IMR-90 (cell line): ENCODE results near the gene FES. TPM values are rescaled to one million over a fixed set of nuclear protein-coding genes. Genes with fewer than 3 reads are reported as not detected.
A peak's percentile ranks its signal among the peaks of the same experiment; 100 is the strongest.

Source experiments
- ATAC-seq: fragments of 200-7000 bp; cut with Tn5 transposase; 2 replicates; pipeline ENCODE4 v1.9.1; 2020; ENCODE audit warnings: low read depth, mild to moderate bottlenecking, moderate library complexity
- BruUV-seq: library from RNA; stranded (reverse); fragments of 400-500 nt; replicated peaks from 2 replicates; lab custom pipeline; 2021; lab: Mats Ljungman, UMichigan
- CTCF ChIA-PET: fragments of 300-600 bp; formaldehyde crosslinking; extraction: SDS; loops from one replicate; lab custom pipeline; 2021; ENCODE audit warnings: antibody characterized with exemption; lab: Yijun Ruan, JAX
- POLR2A ChIA-PET: fragments of 300-600 bp; sonication (Branson Sonifier 250); formaldehyde crosslinking; loops from one replicate; lab custom pipeline; 2022; ENCODE audit warnings: antibody characterized with exemption; ENCODE audit not compliant: unreplicated experiment; lab: Charles Lee
- DNase-seq: peaks from one replicate; pipeline ENCODE4 v3.0.0; 2013
- H2AFZ ChIP-seq: replicated peaks from 2 replicates; pipeline ENCODE3; 2013; ENCODE audit warnings: low read length, mild to moderate bottlenecking; ENCODE audit not compliant: poor library complexity
- H2AK5ac ChIP-seq: 2 replicates; pipeline ENCODE4 v1.6.1; 2013; ENCODE audit warnings: low read depth, low read length, inconsistent platforms
- H2AK9ac ChIP-seq: replicated peaks from 2 replicates; pipeline ENCODE3; 2013; ENCODE audit warnings: mild to moderate bottlenecking, low read depth, low read length, moderate library complexity; ENCODE audit not compliant: poor library complexity
- H2BK120ac ChIP-seq: 2 replicates; pipeline ENCODE4 v1.6.1; 2013; ENCODE audit warnings: low read depth, low read length, inconsistent platforms
- H2BK15ac ChIP-seq: 3 replicates; pipeline ENCODE4 v1.6.1; 2013; ENCODE audit warnings: low read depth, low read length, inconsistent platforms
- H2BK20ac ChIP-seq: 2 replicates; pipeline ENCODE4 v1.6.1; 2013; ENCODE audit warnings: low read depth, mild to moderate bottlenecking, inconsistent platforms, low read length, moderate library complexity
- H2BK5ac ChIP-seq: 2 replicates; pipeline ENCODE4 v1.6.1; 2013; ENCODE audit warnings: mild to moderate bottlenecking, low read depth, low read length, inconsistent platforms; ENCODE audit not compliant: poor library complexity, severe bottlenecking
- H3K14ac ChIP-seq: replicated peaks from 2 replicates; pipeline ENCODE4 v1.6.1; 2013; ENCODE audit warnings: low read depth, low read length, inconsistent platforms
- H3K18ac ChIP-seq: 2 replicates; pipeline ENCODE4 v1.6.1; 2013; ENCODE audit warnings: low read depth, low read length, control low read depth
- H3K23ac ChIP-seq: 2 replicates; pipeline ENCODE4 v1.6.1; 2013; ENCODE audit warnings: low read depth, low read length, inconsistent platforms
- H3K27ac ChIP-seq: 2 replicates; pipeline ENCODE4 v1.5.1; 2013; ENCODE audit warnings: mild to moderate bottlenecking, control low read depth, low read length; ENCODE audit not compliant: insufficient read depth
- H3K27me3 ChIP-seq: 2 replicates; pipeline ENCODE4 v1.6.1; 2013; ENCODE audit warnings: low read length; ENCODE audit not compliant: control insufficient read depth, insufficient read depth
- H3K36me3 ChIP-seq: 2 replicates; pipeline ENCODE4 v1.6.1; 2013; ENCODE audit warnings: low read length, mixed read lengths; ENCODE audit not compliant: control insufficient read depth, insufficient read depth
- H3K4ac ChIP-seq: 2 replicates; pipeline ENCODE4 v1.6.1; 2013; ENCODE audit warnings: low read depth, low read length, inconsistent platforms
- H3K4me1 ChIP-seq: 2 replicates; pipeline ENCODE4 v1.6.1; 2013; ENCODE audit warnings: low read length, mixed read lengths; ENCODE audit not compliant: control insufficient read depth, insufficient read depth
- H3K4me2 ChIP-seq: 2 replicates; pipeline ENCODE4 v1.6.1; 2013; ENCODE audit warnings: low read depth, mild to moderate bottlenecking, control low read depth, low read length, moderate library complexity
- H3K4me3 ChIP-seq: 2 replicates; pipeline ENCODE4 v1.5.1; 2013; ENCODE audit warnings: low read depth, mild to moderate bottlenecking, control low read depth, low read length, moderate library complexity; ENCODE audit not compliant: insufficient read depth
- H3K56ac ChIP-seq: 2 replicates; pipeline ENCODE4 v1.6.1; 2013; ENCODE audit warnings: low read length, inconsistent platforms; ENCODE audit not compliant: insufficient read depth; ENCODE audit errors: extremely low read depth
- H3K79me1 ChIP-seq, 2 experiments: 2 replicates each; pipeline ENCODE4 v1.6.1; 2013; ENCODE audit warnings: low read length in 2 of 2, inconsistent platforms in 1 of 2, low read depth in 1 of 2
- H3K9ac ChIP-seq: 2 replicates; pipeline ENCODE4 v1.6.1; 2013; ENCODE audit warnings: low read depth, low read length, control low read depth
- H3K9me1 ChIP-seq: 2 replicates; pipeline ENCODE4 v1.6.1; 2013; ENCODE audit warnings: low read length, inconsistent platforms; ENCODE audit not compliant: insufficient read depth
- H3K9me3 ChIP-seq: 2 replicates; pipeline ENCODE4 v1.6.1; 2013; ENCODE audit warnings: low read length; ENCODE audit not compliant: control insufficient read depth, insufficient read depth
- H4K20me1 ChIP-seq: 2 replicates; pipeline ENCODE4 v1.6.1; 2013; ENCODE audit warnings: low read length, inconsistent platforms; ENCODE audit not compliant: insufficient read depth
- H4K5ac ChIP-seq: 2 replicates; pipeline ENCODE4 v1.6.1; 2013; ENCODE audit warnings: mild to moderate bottlenecking, low read depth, low read length, control low read depth
- H4K8ac ChIP-seq, 2 experiments: 2 replicates each; pipeline ENCODE4 v1.6.1; 2013; ENCODE audit warnings: low read depth in 2 of 2, low read length in 2 of 2, control low read depth in 1 of 2, inconsistent platforms in 1 of 2
- H4K91ac ChIP-seq: 2 replicates; pipeline ENCODE4 v1.6.1; 2013; ENCODE audit warnings: low read depth, low read length, inconsistent platforms; ENCODE audit not compliant: insufficient read depth
- BHLHE40 ChIP-seq: fragments of 150-350 bp; IDR thresholded peaks from 2 replicates; pipeline ENCODE4 v1.6.1; 2016; ENCODE audit warnings: mild to moderate bottlenecking, low read depth, low read length
- CEBPB ChIP-seq: IDR thresholded peaks from 2 replicates; pipeline ENCODE4 v1.6.1; 2012; ENCODE audit warnings: low read depth, low read length, improper control_type of control experiment
- CHD1 ChIP-seq: IDR thresholded peaks from 2 replicates; pipeline ENCODE4 v1.6.1; 2012; ENCODE audit warnings: low read depth, low read length, improper control_type of control experiment
- FOS ChIP-seq: fragments of 150-350 bp; IDR thresholded peaks from 2 replicates; pipeline ENCODE4 v1.6.1; 2016; ENCODE audit warnings: low read depth, low read length
- MAZ ChIP-seq: IDR thresholded peaks from 2 replicates; pipeline ENCODE4 v1.6.1; 2012; ENCODE audit warnings: low read depth, mild to moderate bottlenecking, low read length, improper control_type of control experiment, moderate library complexity, borderline replicate concordance
- MXI1 ChIP-seq: IDR thresholded peaks from 2 replicates; pipeline ENCODE4 v1.6.1; 2012; ENCODE audit warnings: low read depth, mild to moderate bottlenecking, low read length, moderate library complexity, borderline replicate concordance
- NFE2L2 ChIP-seq: fragments of 150-350 bp; IDR thresholded peaks from 2 replicates; pipeline ENCODE4 v1.6.1; 2016; ENCODE audit warnings: low read depth, mild to moderate bottlenecking, low read length
- POLR2A ChIP-seq: IDR thresholded peaks from 2 replicates; pipeline ENCODE4 v1.6.1; 2012; ENCODE audit warnings: mild to moderate bottlenecking, low read depth, low read length
- RAD21 ChIP-seq: IDR thresholded peaks from 2 replicates; pipeline ENCODE4 v1.6.1; 2012; ENCODE audit warnings: low read length, improper control_type of control experiment
- RCOR1 ChIP-seq: IDR thresholded peaks from 2 replicates; pipeline ENCODE4 v1.6.1; 2012; ENCODE audit warnings: mild to moderate bottlenecking, low read length, improper control_type of control experiment; ENCODE audit not compliant: insufficient replicate concordance
- RFX5 ChIP-seq: IDR thresholded peaks from 2 replicates; pipeline ENCODE4 v1.8.0; 2012; ENCODE audit warnings: low read depth, mild to moderate bottlenecking, low read length, moderate library complexity
- SMC3 ChIP-seq: fragments of 150-350 bp; IDR thresholded peaks from 2 replicates; pipeline ENCODE4 v1.6.1; 2016; ENCODE audit warnings: low read depth, mild to moderate bottlenecking, antibody characterized with exemption, low read length, moderate library complexity
- WGBS, 2 experiments: methylation state at CpG; one replicate each; pipeline versions ENCODE4 v1.1.5 to v1.1.7; 2013; ENCODE audit warnings: missing lambda C conversion rate in 2 of 2; ENCODE audit not compliant: insufficient read length in 1 of 2; ENCODE audit errors: extremely low coverage in 2 of 2; 5-methylcytosine and 5-hydroxymethylcytosine counted together
- dilution Hi-C: fragments of 300-500 bp; cut with HindIII; formaldehyde crosslinking; loops from one replicate; pipeline ENCODE4 v1.14.3; 2018; ENCODE audit warnings: low sequenced_read_pairs; ENCODE audit not compliant: unreplicated experiment
- in situ Hi-C: fragments of 300-500 bp; cut with MboI; formaldehyde crosslinking; loops from 3 replicates; pipeline ENCODE4 v1.14.3; 2019; ENCODE audit warnings: low sequenced_read_pairs, inconsistent platforms, mixed read lengths
- intact Hi-C: fragments of 100-400 bp; cut with micrococcal nuclease; formaldehyde crosslinking; loops from 2 replicates; pipeline ENCODE4 v1.10.0; 2022
- polyA plus RNA-seq, 3 experiments: library from polyadenylated mRNA; depleted of rRNA; stranded (reverse); fragments of >200 nt; gene quantifications; 2 replicates each; pipeline ENCODE4 v1.2.3, GENCODE V29; 2012; ENCODE audit warnings: low replicate concordance in 1 of 3
- total RNA-seq: library from RNA; depleted of rRNA; stranded (reverse); fragments of >200 nt; gene quantifications from 2 replicates; pipeline ENCODE4 v1.2.3, GENCODE V29; 2012
- TF ChIP-seq, protein P1 (sequence below): conservative IDR thresholded peaks from 2 replicates; pipeline ENCODE4 v1.5.1; 2012; ENCODE audit warnings: mild to moderate bottlenecking, low read depth, low read length, improper control_type of control experiment
- TF ChIP-seq, protein P2 (sequence below): fragments of 150-350 bp; IDR thresholded peaks from 2 replicates; pipeline ENCODE4 v1.6.1; 2017; ENCODE audit warnings: mild to moderate bottlenecking, antibody characterized with exemption, low read length, low read depth
- TF ChIP-seq, protein P3 (sequence below): fragments of 150-350 bp; IDR thresholded peaks from 2 replicates; pipeline ENCODE4 v1.6.1; 2016; ENCODE audit warnings: low read depth, mild to moderate bottlenecking, low read length, moderate library complexity, borderline replicate concordance

The FES gene
- total and polyA plus RNA-seq, 2 of the 4 experiments (the other 2 are of a cell fraction): 10.5 to 11.7 TPM

DNA sequence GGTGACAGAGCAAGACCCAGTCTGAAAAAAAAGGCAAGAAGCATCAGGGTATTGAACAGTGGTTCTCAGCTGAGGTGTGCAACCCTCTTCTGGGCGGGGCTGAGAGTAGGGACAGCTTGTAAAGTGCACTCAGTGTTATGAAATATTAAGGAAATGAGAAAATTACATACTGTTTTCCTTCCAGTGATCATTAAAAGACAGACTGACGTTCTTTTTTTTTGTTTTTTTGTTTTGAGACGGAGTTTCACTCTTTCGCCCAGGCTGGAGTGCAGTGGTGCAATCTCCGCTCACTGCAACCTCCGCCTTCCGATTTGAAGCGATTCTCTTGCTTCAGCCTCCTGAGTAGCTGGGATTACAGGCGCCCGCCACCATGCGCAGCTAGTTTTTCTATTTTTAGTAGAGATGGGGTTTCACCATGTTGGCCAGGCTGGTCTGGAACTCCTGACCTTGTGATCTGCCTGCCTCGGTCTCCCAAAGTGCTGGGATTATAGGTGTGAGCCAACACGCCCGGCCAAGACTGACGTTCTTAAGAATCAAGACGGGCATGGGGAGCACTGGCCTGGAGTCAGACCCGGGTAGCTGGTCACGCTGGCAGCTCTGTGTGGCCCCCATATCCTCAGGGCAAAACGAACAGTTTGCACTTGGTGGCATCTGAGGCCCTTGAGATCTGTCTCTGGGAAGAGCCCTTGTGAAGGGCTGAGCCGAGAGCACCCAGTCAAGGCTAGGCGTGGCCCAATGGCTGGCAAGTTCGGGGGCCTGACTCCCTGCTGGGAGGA, 30.2 kb downstream of the FES start:
- Histone ChIP-seq H3K27me3 (no peaks in the 10 kb centered on the region), H2AK9ac (peak overlapping the region; percentile 42), H3K9me1 (peaks cover 3% of the 10 kb centered on the region; the same call in 1 of the 2 replicates), H2AFZ (no peak overlapping the region), H3K4me2 (no peak overlapping the region), H3K36me3 (peaks cover 48% of the 10 kb centered on the region), H3K9me3 (no peaks in the 10 kb centered on the region), H2AK5ac (no peak overlapping the region), H3K9ac (no peak overlapping the region), H4K20me1 (no peaks in the 10 kb centered on the region), H2BK120ac (no peak overlapping the region), H3K4ac (no peak overlapping the region), H2BK5ac (no peak overlapping the region), H4K5ac (no peak overlapping the region), H3K4me1 (peaks cover 10% of the 10 kb centered on the region; the same call in 1 of the 2 replicates), H3K4me3 (no peak overlapping the region), H3K27ac (no peak overlapping the region), H2BK20ac (no peak overlapping the region), H2BK15ac (no peak overlapping the region), H4K8ac (no peak overlapping the region), H3K14ac (no peak overlapping the region), H3K23ac (no peak overlapping the region), H3K56ac (no peak overlapping the region), H4K91ac (no peak overlapping the region), H3K18ac (no peak overlapping the region), H3K79me1 (no peaks in the 10 kb centered on the region)
- in situ Hi-C loops (no loop called here), intact Hi-C loops (no loop called here), dilution Hi-C loops (no loop called here)
- no peak for ATAC-seq
- no peak for DNase-seq
- 92% methylated on average over 10 of the region's 22 CpGs; no CpG with 5 or more reads in 1 of the 2 experiments for WGBS, 2 experiments
- BruUV-seq: no TSS peak
- ChIA-PET POLR2A (interaction anchor here (0.6 kb wide), 1 partner anchor 474 kb away, joined by 3 read pairs; no protein-coding TSS in a partner anchor), CTCF (no interaction called here)
- TF ChIP-seq CEBPB (no peak), RFX5 (no peak), RAD21 (no peak), NFE2L2 (no peak), CHD1 (no peak), SMC3 (no peak), MAZ (no peak), POLR2A (no peak), MXI1 (no peak), FOS (no peak), RCOR1 (no peak), BHLHE40 (no peak)
- TF ChIP-seq, protein P1, sequence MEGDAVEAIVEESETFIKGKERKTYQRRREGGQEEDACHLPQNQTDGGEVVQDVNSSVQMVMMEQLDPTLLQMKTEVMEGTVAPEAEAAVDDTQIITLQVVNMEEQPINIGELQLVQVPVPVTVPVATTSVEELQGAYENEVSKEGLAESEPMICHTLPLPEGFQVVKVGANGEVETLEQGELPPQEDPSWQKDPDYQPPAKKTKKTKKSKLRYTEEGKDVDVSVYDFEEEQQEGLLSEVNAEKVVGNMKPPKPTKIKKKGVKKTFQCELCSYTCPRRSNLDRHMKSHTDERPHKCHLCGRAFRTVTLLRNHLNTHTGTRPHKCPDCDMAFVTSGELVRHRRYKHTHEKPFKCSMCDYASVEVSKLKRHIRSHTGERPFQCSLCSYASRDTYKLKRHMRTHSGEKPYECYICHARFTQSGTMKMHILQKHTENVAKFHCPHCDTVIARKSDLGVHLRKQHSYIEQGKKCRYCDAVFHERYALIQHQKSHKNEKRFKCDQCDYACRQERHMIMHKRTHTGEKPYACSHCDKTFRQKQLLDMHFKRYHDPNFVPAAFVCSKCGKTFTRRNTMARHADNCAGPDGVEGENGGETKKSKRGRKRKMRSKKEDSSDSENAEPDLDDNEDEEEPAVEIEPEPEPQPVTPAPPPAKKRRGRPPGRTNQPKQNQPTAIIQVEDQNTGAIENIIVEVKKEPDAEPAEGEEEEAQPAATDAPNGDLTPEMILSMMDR: no peak
- TF ChIP-seq, protein P2, sequence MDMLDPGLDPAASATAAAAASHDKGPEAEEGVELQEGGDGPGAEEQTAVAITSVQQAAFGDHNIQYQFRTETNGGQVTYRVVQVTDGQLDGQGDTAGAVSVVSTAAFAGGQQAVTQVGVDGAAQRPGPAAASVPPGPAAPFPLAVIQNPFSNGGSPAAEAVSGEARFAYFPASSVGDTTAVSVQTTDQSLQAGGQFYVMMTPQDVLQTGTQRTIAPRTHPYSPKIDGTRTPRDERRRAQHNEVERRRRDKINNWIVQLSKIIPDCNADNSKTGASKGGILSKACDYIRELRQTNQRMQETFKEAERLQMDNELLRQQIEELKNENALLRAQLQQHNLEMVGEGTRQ: no peak
- TF ChIP-seq, protein P3, sequence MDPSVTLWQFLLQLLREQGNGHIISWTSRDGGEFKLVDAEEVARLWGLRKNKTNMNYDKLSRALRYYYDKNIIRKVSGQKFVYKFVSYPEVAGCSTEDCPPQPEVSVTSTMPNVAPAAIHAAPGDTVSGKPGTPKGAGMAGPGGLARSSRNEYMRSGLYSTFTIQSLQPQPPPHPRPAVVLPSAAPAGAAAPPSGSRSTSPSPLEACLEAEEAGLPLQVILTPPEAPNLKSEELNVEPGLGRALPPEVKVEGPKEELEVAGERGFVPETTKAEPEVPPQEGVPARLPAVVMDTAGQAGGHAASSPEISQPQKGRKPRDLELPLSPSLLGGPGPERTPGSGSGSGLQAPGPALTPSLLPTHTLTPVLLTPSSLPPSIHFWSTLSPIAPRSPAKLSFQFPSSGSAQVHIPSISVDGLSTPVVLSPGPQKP: no peak
